CD14-positive monocyte (primary cell): ENCODE data around the gene KIAA1191. TPM values are rescaled to one million over a fixed set of nuclear protein-coding genes. Genes with fewer than 3 reads are reported as not detected.

Experiments
- DNase-seq, 3 donors: peaks; one replicate each; pipeline ENCODE4 v3.0.0-alpha.2; 2011 to 2022
- H2AFZ ChIP-seq: 2 replicates; pipeline ENCODE4 v1.6.0; 2012; ENCODE audit warnings: mild to moderate bottlenecking, low read depth, low read length, inconsistent platforms; ENCODE audit not compliant: insufficient read depth, poor library complexity, severe bottlenecking
- H3K27ac ChIP-seq, 2 donors: 1 replicate in 1 of 2; 2 replicates in 1 of 2; pipeline ENCODE4 v1.5.1; 2012 to 2013; ENCODE audit warnings: low read length in 2 of 2, control low read depth in 1 of 2, inconsistent platforms in 1 of 2, low read depth in 1 of 2, mild to moderate bottlenecking in 1 of 2
- H3K27me3 ChIP-seq, 2 donors: one replicate each; pipeline versions ENCODE4 v1.6.0 to v1.6.1; 2011 to 2013; ENCODE audit warnings: low read length in 2 of 2; ENCODE audit not compliant: control insufficient read depth in 2 of 2, insufficient read depth in 2 of 2
- H3K36me3 ChIP-seq, 2 donors: replicated peaks in 1 of 2; 1 replicate in 1 of 2; 2 replicates in 1 of 2; pipeline versions ENCODE4 v1.5.1 to v1.6.1; 2012 to 2013; ENCODE audit warnings: low read length in 2 of 2, control low read depth in 1 of 2, inconsistent platforms in 1 of 2, mild to moderate bottlenecking in 1 of 2; ENCODE audit not compliant: insufficient read depth in 2 of 2, control insufficient read depth in 1 of 2
- H3K4me1 ChIP-seq, 2 donors: 1 replicate in 1 of 2; 2 replicates in 1 of 2; pipeline versions ENCODE4 v1.5.1 to v1.6.1; 2012 to 2013; ENCODE audit warnings: low read length in 2 of 2, control low read depth in 1 of 2, inconsistent platforms in 1 of 2, mild to moderate bottlenecking in 1 of 2, moderate library complexity in 1 of 2; ENCODE audit not compliant: insufficient read depth in 2 of 2, control insufficient read depth in 1 of 2
- H3K4me2 ChIP-seq: replicated peaks from 2 replicates; pipeline ENCODE3; 2012; ENCODE audit warnings: low read length, moderate library complexity, mild to moderate bottlenecking; ENCODE audit not compliant: poor library complexity, severe bottlenecking; ENCODE audit errors: extremely low read depth
- H3K4me3 ChIP-seq, 3 experiments: fragments of 200-600 bp in 1 of 3; sonication (generic) in 1 of 3; replicated peaks in 1 of 3; 1 replicate in 2 of 3; 2 replicates in 1 of 3; pipeline ENCODE4 v1.5.1; 2011 to 2013; ENCODE audit warnings: low read length in 3 of 3, mild to moderate bottlenecking in 3 of 3, control low read depth in 2 of 3, low read depth in 2 of 3, inconsistent platforms in 1 of 3, moderate library complexity in 1 of 3
- H3K79me2 ChIP-seq: 2 replicates; pipeline ENCODE4 v1.6.0; 2012; ENCODE audit warnings: mild to moderate bottlenecking, control low read depth, inconsistent platforms, low read length, moderate library complexity; ENCODE audit not compliant: insufficient read depth
- H3K9ac ChIP-seq: 2 replicates; pipeline ENCODE4 v1.6.0; 2017; ENCODE audit warnings: low read length, mild to moderate bottlenecking; ENCODE audit not compliant: insufficient read depth, poor library complexity, severe bottlenecking
- H3K9me3 ChIP-seq, 2 donors: replicated peaks in 1 of 2; 1 replicate in 1 of 2; 2 replicates in 1 of 2; pipeline versions ENCODE4 v1.5.1 to v1.6.1; 2012 to 2013; ENCODE audit warnings: low read length in 2 of 2, control low read depth in 1 of 2; ENCODE audit not compliant: control insufficient read depth in 1 of 2, insufficient read depth in 1 of 2
- H4K20me1 ChIP-seq: 2 replicates; pipeline ENCODE4 v1.6.0; 2012; ENCODE audit warnings: mild to moderate bottlenecking, low read length, control low read depth, moderate library complexity; ENCODE audit not compliant: insufficient read depth
- H3K27ac Mint-ChIP-seq, 7 donors: one replicate each; pipeline ENCODE4 v1.8.0; 2020; ENCODE audit warnings: mild to moderate bottlenecking in 7 of 7, mixed read lengths in 7 of 7, moderate library complexity in 6 of 7, inconsistent platforms in 2 of 7
- H3K27me3 Mint-ChIP-seq, 3 donors: one replicate each; pipeline ENCODE4 v1.8.0; 2021 to 2022; ENCODE audit warnings: low read depth in 3 of 3, mild to moderate bottlenecking in 3 of 3, mixed read lengths in 3 of 3, moderate library complexity in 3 of 3, inconsistent platforms in 1 of 3
- H3K36me3 Mint-ChIP-seq, 2 donors: one replicate each; pipeline ENCODE4 v1.8.0; 2020; ENCODE audit warnings: mixed read lengths in 2 of 2, inconsistent platforms in 1 of 2, mild to moderate bottlenecking in 1 of 2
- H3K4me1 Mint-ChIP-seq: one replicate; pipeline ENCODE4 v1.8.0; 2020; ENCODE audit warnings: mild to moderate bottlenecking, mixed read lengths
- H3K4me3 Mint-ChIP-seq, 2 donors: one replicate each; pipeline ENCODE4 v1.8.0; 2020; ENCODE audit warnings: mild to moderate bottlenecking in 2 of 2, mixed read lengths in 2 of 2, moderate library complexity in 1 of 2
- H3K9me3 Mint-ChIP-seq, 7 donors: one replicate each; pipeline ENCODE4 v1.8.0; 2020 to 2022; ENCODE audit warnings: mixed read lengths in 7 of 7, mild to moderate bottlenecking in 6 of 7, moderate library complexity in 6 of 7, inconsistent platforms in 2 of 7
- CTCF ChIP-seq: fragments of 200-600 bp; IDR thresholded peaks from one replicate; pipeline ENCODE4 v1.8.0; 2022; ENCODE audit warnings: antibody characterized with exemption, mild to moderate bottlenecking
- WGBS: methylation state at CpG from one replicate; pipeline ENCODE4 v1.1.5; 2013; ENCODE audit warnings: missing lambda C conversion rate; ENCODE audit not compliant: insufficient coverage; 5-methylcytosine and 5-hydroxymethylcytosine counted together
- intact Hi-C, 2 donors: fragments of 100-400 bp; cut with micrococcal nuclease; formaldehyde crosslinking; loops; one replicate each; pipeline versions ENCODE4 v1.15.0 to v1.15.1; 2023
- polyA plus RNA-seq, 3 donors: library from polyadenylated mRNA; depleted of rRNA in 1 of 3; unstranded in 2 of 3; stranded (reverse) in 1 of 3; fragments of 300-500 nt in 2 of 3; fragments of >200 nt in 1 of 3; fragmentation: Illumina TruSeq in 2 of 3; gene quantifications; 1 replicate in 2 of 3; 2 replicates in 1 of 3; pipeline ENCODE4 v1.2.3, GENCODE V29; 2012 to 2021

The KIAA1191 gene
- polyA plus RNA-seq, 3 donors: 32.3 to 36.4 (median 32.5) TPM

GRCh38 chr5:176352116-176352878 lies 9.3 kb downstream of the KIAA1191 start:
- Histone ChIP-seq H3K36me3 (peaks cover 80 to 100% of the 10 kb centered on the region in 2 donors), H4K20me1 (peaks cover 20% of the 10 kb centered on the region), H3K27ac (no peak overlapping the region), H3K79me2 (peaks cover 15% of the 10 kb centered on the region), H3K9ac (no peak overlapping the region), H3K27me3 (no peaks in the 10 kb centered on the region), H2AFZ (no peak overlapping the region), H3K9me3 (no peaks in the 10 kb centered on the region), H3K4me2 (no peak overlapping the region), H3K4me1 (no peaks in the 10 kb centered on the region), H3K4me3 (no peak overlapping the region)
- intact Hi-C loops: no loop called here
- 73% methylated on average over 2 of the region's 5 CpGs for WGBS
- no peak for DNase-seq
- Mint-ChIP-seq H3K4me1 (no peaks in the 10 kb centered on the region), H3K9me3 (no peaks in the 10 kb centered on the region), H3K27me3 (no peaks in the 10 kb centered on the region), H3K36me3 (peaks cover 75 to 96% of the 10 kb centered on the region in 2 donors), H3K27ac (peak overlapping the region in 3 of 7 donors; percentile 5 to 33 (median 10)), H3K4me3 (no peak overlapping the region)
- no peak for TF ChIP-seq CTCF

GRCh38 chr5:176350416-176350815 lies 11.1 kb downstream of the KIAA1191 start:
- Histone ChIP-seq H3K27me3 (no peaks in the 10 kb centered on the region), H3K79me2 (peaks cover 4% of the 10 kb centered on the region), H3K9ac (no peak overlapping the region), H3K9me3 (no peaks in the 10 kb centered on the region), H3K27ac (no peak overlapping the region), H3K4me2 (no peak overlapping the region), H3K36me3 (peaks cover 86 to 100% of the 10 kb centered on the region in 2 donors), H3K4me1 (no peaks in the 10 kb centered on the region), H2AFZ (no peak overlapping the region), H4K20me1 (peaks cover 5% of the 10 kb centered on the region), H3K4me3 (no peak overlapping the region)
- no peak for DNase-seq
- no peaks in the 10 kb centered on the region for H3K9me3 Mint-ChIP-seq
- intact Hi-C loops: no loop called here
- peak overlapping the region in 2 of 7 donors; percentile 17 to 44 for H3K27ac Mint-ChIP-seq
- TF ChIP-seq CTCF: no peak
- H3K4me1 Mint-ChIP-seq: no peaks in the 10 kb centered on the region
- peaks cover 86 to 93% of the 10 kb centered on the region in 2 donors for H3K36me3 Mint-ChIP-seq
- no peaks in the 10 kb centered on the region for H3K27me3 Mint-ChIP-seq
- 100% methylated on average over 4 of the region's 8 CpGs for WGBS
- H3K4me3 Mint-ChIP-seq: no peak overlapping the region
